Occipital lobe (tissue), 2 donors: ENCODE measurements around the gene MIB1. TPM values are rescaled to one million over a fixed set of nuclear protein-coding genes. Genes with fewer than 3 reads are reported as not detected.

Experiments used
- DNase-seq: peaks from one replicate; lab custom pipeline; 2025; lab: John Stamatoyannopoulos, UW
- total RNA-seq: library from RNA; depleted of rRNA; stranded (reverse); fragments of >200 nt; gene quantifications from one replicate; pipeline ENCODE4 v1.2.3, GENCODE V29; 2014

Gene MIB1
- total RNA-seq, 1 donor from 2014 or later = 99.2 TPM

DNA sequence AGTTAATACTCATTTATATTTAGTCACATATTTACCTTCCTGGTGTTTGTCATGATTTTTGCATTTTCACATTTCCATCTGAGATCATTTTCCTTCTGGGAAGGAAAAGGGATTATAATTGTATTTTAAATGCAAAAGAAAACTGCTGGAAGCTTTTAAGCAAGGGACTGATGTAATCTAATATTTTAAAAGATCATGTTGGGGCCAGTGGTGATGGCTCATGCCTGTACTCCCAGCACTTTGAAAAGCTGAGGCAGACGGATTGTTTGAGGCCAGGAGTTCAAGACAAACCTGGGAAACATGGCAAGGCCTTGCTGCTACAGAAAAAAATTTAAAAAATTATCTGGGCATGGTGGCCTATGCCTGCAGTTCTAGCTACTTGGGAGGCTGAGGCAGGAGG is 149.0 kb downstream of the MIB1 start:
- no peak for DNase-seq

DNA sequence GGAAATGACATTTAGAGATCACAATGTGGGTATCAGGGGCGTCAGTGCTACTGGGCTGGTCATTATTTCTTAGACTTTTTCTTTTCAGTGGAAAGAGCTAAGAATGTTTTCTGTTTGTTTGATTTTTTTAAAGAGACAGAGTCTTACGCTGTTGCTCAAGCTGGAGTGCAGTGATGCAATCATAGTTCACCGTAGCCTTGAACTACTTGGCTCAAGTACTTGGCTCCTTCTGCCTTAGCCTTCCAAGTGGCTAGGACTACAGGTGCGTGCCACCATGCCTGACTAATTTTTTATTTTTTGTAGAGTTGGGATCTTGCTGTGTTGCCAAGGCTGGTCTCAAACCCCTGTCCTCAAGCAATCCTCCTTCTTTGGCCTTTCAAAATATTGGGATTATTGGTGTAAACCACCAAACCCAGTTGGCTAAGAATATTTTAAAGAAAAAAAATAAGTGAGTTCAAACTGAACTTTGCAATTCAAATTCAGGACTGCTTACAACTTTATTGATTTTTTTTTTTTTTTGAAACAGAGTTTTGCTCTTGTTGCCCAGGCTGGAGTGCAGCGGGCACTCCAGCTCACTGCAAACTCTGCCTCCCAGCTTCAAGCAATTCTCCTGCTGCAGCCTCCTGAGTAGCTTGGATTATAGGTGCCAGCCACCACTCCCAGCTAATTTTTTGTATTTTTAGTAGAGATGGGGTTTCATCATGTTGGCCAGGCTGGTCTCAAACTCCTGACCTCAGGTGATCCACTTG is 154.2 kb downstream of the MIB1 start:
- no peak for DNase-seq

DNA sequence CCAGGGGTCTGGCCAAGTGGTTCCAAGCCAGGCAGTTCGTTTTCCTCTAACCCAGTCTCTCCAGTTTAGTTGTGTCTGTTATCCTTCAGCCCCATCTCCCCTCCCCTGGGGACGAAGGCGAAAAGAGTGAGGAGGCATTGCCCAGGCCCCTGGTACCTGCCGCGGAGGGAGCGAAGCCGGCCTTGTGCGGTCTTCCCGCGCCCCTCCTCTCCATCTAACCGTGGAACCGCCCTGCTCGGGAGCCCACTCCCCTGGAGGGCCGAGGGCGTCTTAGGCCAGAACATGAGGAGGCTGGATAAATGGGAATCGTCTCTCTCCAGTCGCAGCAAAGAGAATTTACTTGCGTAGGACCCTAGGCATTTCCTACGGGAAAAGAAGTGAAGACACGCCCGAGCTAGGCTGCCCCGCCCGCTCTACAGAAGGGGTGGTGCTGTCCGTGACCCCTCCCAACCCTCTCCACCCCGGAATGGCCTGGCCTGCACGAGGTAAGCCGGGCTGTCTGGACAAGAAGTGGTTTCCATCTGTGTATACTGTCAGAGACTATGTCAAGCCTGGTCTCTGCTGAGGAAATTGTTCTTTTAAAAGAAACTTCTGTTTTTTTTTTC is 156.2 kb downstream of the MIB1 start:
- DNase-seq = no peak

DNA sequence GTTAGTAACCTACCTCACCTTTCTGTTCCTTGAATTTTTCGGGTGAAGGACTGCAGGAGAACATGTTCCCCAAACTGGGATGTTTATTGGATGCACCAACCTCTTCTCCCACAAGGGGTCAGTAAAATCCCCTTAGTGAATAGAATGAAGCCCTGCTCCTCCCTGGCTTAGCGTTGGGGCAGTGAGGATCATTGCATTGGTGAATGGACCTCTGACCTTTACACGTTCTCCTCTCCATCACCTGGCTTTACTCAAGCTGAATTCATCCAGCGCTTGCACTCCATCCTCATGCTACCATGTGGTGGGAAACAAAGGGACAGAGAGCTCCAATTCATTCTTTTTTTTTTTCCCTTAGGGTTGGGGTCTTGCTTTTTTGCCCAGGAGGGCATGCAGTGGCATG is 157.2 kb downstream of the MIB1 start:
- no peak for DNase-seq

DNA sequence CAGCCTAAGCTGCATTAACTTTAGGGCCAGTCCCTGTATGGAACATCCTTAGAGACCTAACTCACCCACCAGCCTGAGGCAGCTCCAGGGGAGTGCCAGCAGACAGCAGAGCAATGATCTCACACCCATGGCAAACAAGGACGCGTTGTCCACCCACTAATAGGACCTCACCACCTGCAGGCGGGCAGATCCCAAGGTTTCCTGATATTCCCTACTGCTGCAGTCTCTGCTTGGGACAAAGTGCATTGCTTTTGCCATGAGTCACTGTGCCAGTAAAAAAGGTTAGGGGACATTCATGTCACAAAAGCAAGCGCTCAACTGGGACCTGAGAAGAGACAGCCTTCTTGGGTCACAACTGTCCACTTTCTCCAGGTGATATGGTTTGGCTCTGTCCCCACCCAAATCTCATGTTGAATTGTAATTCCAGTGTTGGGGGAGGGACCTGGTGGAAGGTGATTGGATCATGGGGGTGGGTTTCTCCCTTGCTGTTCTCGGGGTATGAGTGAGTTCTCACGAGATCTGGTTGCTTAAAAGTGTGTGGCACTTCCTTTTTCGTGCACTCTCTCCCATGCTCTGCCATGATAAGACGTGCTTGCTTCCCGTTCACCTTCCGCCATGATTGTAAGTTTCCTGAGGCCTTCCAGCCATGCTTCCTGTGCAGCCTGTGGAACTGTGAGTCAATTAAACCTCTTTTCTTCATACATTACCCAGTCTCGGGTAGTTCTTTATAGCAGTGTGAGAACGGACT is 160.2 kb downstream of the MIB1 start:
- DNase-seq = no peak

DNA sequence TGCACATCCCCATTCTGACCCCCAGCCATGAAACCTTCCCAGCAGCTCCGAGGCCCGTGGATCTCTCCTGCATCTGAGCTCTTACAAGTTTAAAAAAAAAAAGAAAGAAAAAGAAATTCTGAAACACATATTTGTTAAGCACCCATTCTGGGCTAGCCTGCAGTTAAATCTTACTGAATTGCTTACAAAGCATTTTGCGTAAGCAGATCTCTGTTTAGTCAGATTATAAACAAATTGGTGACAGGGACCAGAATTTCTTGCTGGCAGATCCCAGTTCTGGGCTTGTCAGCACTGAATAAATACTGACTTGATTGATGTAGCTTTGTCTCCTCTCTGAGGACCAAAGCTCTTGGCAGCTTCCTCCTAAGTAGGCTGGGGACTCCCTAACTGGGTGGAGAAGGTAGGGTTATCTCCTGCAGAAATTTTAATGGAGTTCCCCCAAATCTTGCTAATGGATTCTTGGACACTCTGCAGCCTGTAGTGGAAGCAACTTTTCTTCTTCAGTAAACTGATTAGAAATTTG is 160.9 kb downstream of the MIB1 start:
- DNase-seq = no peak

DNA sequence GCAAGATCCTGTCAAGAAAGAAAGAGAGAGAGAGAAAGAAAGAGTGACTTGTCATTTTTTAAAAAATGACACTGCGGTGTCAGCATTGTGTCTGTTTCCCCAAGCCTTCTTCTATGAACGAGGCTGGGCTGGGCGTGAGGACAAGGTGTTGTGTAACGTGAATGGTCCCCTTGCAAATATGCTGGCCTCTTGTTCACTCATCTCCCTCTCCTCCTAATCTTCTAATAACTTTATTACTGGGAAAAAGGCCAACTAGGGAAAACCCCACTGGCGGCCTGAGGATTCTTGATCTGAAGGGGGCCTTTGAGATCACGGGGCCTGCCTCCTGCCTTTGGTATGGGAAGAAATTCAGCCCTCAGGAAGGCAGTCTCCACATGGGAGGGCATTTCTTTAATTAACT is 163.1 kb downstream of the MIB1 start:
- no peak for DNase-seq

DNA sequence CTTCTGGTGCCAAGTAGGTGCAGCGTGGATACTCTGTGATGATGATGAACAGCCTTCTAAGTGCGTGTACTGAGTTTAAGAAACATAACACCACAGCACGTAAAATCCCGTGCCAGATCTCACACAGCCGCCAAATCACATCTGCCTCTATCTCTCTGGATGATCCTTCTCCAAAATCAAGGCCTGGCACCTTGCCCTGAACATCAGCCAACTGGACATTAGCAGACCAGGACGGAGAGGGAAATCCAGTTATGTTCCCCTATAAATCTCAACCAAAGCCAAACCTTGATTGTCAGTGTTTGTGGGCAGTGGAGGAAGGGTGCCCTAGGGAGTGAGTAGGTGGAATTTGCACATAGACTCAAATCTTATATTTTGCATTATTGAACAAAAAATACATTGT is 164.3 kb downstream of the MIB1 start:
- no peak for DNase-seq

DNA sequence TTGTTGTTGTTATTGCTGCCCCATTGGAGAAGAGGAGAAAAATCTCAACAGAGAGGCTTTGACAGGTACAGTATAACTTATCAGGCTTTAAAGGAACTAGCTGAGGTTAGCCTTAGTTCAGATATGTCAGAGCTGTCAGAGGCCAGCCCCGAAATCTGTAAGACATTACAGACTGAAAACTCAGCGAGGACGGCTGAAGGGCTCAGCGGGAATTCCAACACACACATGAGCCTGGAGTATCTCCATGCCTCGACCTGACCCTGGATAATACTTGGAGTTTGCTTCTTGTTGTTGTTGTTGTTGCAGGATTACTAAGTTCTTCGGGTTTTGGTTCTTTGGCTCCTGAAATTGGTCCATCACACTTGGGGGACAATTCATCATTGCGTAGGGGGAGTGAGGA is 166.9 kb downstream of the MIB1 start:
- no peak for DNase-seq

DNA sequence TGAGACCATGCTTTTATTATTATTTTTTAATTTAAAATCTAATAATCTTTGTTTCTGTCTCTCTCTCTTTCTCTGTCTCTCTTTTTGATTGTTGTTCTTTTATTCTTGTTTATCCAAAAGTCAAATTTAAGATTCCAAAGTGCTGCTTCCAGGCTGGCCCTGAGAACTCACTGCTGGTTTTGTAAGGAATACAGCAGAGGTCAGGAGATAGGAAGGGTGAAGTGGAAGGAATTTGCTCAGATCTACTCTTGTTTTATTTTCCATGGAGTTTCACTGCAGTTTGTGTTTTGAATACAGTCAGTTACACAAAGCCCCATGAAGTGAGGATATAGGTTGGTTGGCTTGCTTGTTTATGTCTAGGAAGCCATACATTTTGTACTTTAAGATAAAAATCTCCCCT is 168.1 kb downstream of the MIB1 start:
- DNase-seq = no peak

DNA sequence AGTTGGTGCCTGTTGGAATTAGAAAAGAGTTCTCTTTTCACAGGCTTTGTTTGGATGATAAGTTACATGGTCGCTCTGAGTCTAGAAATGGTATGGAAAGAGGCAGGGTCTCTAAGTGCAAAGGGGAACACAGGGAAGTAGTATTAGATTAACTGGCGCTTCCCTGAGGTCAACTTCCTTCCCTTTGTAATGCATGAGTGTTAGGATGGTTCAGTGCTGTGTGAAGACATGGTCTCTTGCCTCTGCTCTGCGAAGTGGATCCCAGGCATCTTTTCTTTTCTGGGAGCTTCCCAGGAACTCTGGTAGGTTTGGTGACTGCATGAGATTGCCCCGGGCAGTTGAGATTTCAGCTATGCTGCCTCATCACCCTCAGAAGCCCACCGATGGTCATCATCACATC is 170.3 kb downstream of the MIB1 start:
- no peak for DNase-seq

DNA sequence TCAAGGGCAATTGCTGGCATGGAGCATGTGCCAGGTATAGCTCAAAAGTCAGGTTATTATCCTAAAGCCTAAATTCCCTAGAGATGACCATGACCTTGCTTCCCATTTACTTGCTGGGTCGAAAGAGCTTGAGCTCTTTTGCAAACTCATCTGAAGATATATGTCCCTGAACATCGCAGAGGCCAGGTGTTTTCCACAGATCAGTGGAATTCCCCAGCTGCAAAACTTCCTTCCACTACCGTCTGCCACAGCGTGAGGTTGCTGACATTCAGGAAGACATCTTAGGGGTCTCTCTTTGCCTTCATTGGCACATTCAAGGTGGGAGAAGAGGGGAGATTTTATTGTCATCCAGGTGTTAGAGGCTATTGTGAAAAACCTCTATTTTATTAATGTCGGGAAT is 171.0 kb downstream of the MIB1 start:
- DNase-seq = no peak

DNA sequence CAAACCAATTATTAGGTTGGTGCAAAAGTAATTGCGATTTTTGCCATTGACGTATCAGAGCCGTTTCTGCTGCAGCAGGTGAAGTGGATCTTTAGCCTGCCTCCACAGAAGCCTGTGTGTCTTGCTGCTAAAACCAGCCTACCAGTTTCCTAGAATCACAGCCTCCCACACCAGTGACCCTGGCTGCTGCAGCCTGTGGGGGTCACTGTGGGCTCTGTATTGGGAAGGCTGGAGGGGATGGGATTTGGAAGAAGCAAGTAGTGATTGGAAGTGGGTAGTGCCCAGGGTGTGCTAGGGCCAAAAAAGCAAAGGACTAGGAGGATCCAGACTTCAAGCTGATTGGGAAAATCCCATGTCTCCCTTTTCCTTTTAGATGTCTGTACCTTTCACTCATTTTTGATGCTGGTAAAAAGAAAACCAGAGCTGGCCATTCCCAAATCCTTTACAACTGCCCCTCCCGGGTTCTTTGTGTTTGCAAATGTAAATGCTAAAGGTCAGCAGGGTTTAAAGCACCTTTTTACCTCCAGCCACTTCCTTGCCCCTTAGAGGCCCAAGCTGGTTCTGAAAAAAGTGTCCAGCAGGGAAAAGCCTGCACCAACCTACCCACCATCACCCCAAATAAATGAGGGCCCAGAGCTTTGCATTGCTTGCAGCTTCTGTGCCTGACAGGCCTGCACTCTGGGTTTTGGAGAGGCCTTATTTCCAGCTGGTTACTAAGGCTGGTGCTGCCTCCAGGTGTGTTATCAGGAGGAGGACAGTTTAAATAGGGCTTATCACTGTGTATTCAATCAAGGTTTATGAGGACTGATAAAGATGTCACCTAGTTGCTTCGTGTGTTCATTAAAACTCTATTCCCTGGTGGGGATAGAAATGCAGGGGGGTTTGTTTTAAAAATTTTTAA is 172.0 kb downstream of the MIB1 start:
- no peak for DNase-seq

DNA sequence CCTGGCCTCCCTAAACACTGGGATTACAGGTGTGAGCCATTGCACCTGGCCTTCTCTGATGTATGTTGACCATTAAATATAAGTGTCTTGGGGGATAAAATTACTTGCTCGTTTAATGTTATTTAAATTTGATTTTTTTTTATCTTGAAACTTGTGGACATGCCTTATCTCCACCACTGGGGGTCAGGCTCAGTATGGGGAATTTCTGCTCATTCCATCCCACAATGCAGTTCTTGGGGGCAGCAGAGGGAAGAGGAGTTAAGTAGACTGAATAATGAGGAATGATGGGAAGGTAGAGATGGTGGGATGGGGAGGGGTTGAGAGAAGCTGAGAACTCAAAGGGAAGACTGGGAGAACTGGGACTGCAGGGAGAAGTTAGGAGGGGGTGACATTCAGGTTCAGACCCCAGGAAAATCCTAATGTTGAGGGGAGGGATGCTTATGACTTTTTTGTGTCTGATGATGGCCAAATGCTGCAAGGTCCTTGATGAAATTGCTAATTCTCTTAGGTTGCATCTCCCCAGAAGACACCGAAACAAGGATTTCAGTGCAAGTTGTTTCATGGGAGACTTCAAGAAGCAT is 174.2 kb downstream of the MIB1 start:
- DNase-seq = no peak

DNA sequence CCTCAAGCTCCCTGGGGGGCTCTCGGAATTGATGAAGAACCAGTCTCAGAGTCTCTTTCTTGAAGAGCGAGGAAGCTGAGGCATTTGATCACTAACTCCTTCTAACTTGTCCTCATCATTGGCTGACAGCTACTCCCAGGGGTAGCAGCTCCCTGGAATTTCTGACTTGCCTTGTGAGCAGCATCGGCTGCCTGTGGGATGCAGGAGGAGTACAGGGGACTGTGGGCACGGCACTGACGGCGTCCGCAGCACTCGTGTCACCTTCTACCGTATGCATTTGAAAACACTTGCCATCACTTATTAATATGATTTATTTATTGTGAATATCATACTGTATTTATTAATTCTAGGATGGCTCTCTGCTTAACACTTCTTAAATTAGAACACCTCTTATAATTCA is 175.0 kb downstream of the MIB1 start:
- no peak for DNase-seq

DNA sequence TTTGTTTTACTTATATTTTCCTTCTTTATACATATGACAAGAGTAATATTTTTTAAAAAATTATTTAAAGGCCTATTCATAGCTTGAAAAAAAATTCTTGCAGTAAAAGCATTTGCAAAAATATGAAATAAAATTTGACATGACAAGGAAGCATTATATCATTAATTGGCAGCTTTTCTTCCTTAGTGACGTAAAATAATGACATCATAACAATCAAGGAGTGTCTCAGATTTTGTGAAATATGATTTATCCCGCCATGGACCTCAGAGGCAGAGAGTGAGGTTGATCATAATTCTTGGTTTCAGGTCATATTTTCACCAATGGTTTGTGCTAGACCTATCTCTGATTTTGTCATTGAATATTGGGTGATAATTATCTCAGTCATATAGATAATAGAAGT is 176.0 kb downstream of the MIB1 start:
- no peak for DNase-seq

DNA sequence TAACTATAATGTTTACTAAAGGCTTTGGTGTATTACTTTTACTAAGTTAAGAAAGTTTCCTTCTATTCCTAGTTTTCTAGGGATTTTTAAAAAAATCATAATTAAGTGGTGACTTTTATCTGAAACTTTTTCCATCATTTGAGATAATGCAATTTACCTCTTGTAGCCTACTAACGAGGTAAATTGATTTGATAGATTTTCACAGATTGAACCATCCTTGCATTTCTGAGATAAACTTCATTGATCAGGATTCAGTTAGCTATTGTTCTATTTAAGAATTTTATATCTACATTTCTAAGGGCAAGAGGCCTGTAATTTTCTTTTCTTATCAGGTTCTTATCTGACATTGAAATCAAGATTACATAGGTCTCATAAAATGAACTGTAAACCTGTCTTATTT is 178.1 kb downstream of the MIB1 start:
- no peak for DNase-seq
